Peyer's patch (tissue), 4 donors: ENCODE data around the gene ERAL1. TPM values are rescaled to one million over a fixed set of nuclear protein-coding genes. Genes with fewer than 3 reads are reported as not detected.

Experiments used
- DNase-seq, 3 donors: peaks; one replicate each; pipeline ENCODE4 v3.0.0-alpha.2; 2017 to 2019
- H3K27ac ChIP-seq, 4 donors: fragments of 200-600 bp; sonication (generic); one replicate each; pipeline ENCODE4 v1.5.1; 2016 to 2019
- H3K27me3 ChIP-seq, 2 donors: fragments of 200-600 bp; sonication (generic); one replicate each; pipeline ENCODE4 v1.5.1; 2019
- H3K36me3 ChIP-seq, 3 donors: fragments of 200-600 bp; sonication (generic); one replicate each; pipeline ENCODE4 v1.5.1; 2016 to 2019
- H3K4me1 ChIP-seq, 4 donors: fragments of 200-600 bp; sonication (generic); one replicate each; pipeline ENCODE4 v1.5.1; 2016 to 2019
- H3K4me3 ChIP-seq, 4 donors: fragments of 200-600 bp; sonication (generic); 1 replicate in 3 of 4; 2 replicates in 1 of 4; pipeline ENCODE4 v1.5.1; 2016 to 2019; ENCODE audit warnings: mild to moderate bottlenecking in 1 of 4
- H3K9me3 ChIP-seq, 4 donors: fragments of 200-600 bp; sonication (generic); one replicate each; pipeline ENCODE4 v1.5.1; 2016 to 2019; ENCODE audit warnings: mild to moderate bottlenecking in 1 of 4
- POLR2A ChIP-seq, 2 donors: fragments of 450-650 bp; IDR thresholded peaks; one replicate each; pipeline ENCODE4 v1.5.1; 2017; ENCODE audit warnings: antibody characterized with exemption in 2 of 2, mild to moderate bottlenecking in 2 of 2, moderate library complexity in 2 of 2
- total RNA-seq, 4 donors: library from RNA; depleted of rRNA; stranded (reverse); fragments of >200 nt; gene quantifications; one replicate each; pipeline ENCODE4 v1.1.0, GENCODE V29; 2016
- TF ChIP-seq, protein P1 (sequence below), 6 experiments: fragments of 450-650 bp in 4 of 6; fragments of 200-600 bp in 2 of 6; sonication (generic) in 1 of 6; IDR thresholded peaks; one replicate each; pipeline ENCODE4 v1.5.1; 2017 to 2019; ENCODE audit warnings: antibody characterized with exemption in 6 of 6, mild to moderate bottlenecking in 3 of 6, moderate library complexity in 1 of 6

Gene ERAL1
- total RNA-seq, 4 donors from 2014 or later: 43.8 to 118 (median 51.0) TPM

DNA sequence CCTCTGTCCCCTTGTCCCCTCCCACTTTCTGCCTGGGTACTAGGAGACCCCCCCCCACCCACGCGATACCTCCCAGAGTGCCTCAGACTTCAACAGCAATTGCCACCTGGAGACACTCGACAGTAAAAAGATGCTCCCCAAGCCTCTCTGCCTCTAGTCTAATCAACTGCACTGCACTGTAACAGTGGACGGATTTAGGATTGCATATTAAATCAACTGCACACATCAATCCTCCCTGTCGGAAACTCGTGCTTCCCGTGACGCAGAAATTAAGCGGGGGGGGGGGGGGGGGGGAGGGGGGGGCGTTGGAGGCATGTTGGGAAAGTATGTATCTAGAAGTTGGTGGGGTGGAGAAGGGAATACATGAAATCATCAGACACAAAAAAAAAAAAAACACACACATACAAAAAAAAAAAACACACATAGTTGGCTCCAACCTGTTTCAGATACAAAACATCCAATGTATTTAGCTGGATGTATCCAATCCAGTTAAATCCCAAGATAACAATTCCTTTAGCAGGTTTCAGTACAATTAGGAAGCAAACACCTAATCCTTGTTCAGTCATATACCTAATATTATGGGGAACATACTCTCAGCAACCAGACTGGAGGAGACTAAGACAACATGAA lies 42.0 kb upstream of the ERAL1 start:
- Histone ChIP-seq H3K36me3 (no peaks in the 10 kb centered on the region), H3K27me3 (no peaks in the 10 kb centered on the region), H3K4me3 (peak overlapping the region; percentile 67 to 84 (median 82)), H3K4me1 (peaks cover 0 to 20% (median 6%) of the 10 kb centered on the region in 4 donors), H3K27ac (peak overlapping the region; percentile 81 to 95 (median 88)), H3K9me3 (no peaks in the 10 kb centered on the region)
- no peak for DNase-seq
- TF ChIP-seq, protein P1, sequence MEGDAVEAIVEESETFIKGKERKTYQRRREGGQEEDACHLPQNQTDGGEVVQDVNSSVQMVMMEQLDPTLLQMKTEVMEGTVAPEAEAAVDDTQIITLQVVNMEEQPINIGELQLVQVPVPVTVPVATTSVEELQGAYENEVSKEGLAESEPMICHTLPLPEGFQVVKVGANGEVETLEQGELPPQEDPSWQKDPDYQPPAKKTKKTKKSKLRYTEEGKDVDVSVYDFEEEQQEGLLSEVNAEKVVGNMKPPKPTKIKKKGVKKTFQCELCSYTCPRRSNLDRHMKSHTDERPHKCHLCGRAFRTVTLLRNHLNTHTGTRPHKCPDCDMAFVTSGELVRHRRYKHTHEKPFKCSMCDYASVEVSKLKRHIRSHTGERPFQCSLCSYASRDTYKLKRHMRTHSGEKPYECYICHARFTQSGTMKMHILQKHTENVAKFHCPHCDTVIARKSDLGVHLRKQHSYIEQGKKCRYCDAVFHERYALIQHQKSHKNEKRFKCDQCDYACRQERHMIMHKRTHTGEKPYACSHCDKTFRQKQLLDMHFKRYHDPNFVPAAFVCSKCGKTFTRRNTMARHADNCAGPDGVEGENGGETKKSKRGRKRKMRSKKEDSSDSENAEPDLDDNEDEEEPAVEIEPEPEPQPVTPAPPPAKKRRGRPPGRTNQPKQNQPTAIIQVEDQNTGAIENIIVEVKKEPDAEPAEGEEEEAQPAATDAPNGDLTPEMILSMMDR (IDR thresholded peaks at IDR 0.05): no peak
- TF ChIP-seq POLR2A (IDR thresholded peaks at IDR 0.05): no peak

DNA sequence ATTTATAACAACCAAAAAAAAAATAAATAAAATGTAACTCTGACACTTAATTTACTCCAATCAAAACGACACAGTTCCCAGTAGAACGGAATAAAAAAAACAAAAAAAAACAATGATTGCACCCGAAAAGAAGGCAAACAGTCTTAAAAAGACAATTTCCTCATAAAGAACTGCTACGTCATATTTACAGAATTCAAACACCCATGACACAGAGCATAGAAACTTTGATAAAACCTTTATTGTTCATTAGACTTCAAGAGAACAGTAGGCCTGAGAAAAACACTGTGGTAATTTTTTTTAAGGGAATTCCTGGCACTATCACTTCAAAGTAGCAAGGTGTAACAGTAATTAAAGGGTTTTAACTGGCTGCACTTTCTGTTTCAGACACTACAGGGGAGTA lies 38.3 kb upstream of the ERAL1 start:
- no peak for DNase-seq
- Histone ChIP-seq H3K9me3 (no peaks in the 10 kb centered on the region), H3K27me3 (no peaks in the 10 kb centered on the region), H3K27ac (no peak overlapping the region), H3K36me3 (no peaks in the 10 kb centered on the region), H3K4me3 (no peak overlapping the region), H3K4me1 (peaks cover 0 to 2% (median 0%) of the 10 kb centered on the region in 4 donors)
- no peak for TF ChIP-seq POLR2A (IDR thresholded peaks at IDR 0.05)
- TF ChIP-seq, protein P1 (IDR thresholded peaks at IDR 0.05): no peak

DNA sequence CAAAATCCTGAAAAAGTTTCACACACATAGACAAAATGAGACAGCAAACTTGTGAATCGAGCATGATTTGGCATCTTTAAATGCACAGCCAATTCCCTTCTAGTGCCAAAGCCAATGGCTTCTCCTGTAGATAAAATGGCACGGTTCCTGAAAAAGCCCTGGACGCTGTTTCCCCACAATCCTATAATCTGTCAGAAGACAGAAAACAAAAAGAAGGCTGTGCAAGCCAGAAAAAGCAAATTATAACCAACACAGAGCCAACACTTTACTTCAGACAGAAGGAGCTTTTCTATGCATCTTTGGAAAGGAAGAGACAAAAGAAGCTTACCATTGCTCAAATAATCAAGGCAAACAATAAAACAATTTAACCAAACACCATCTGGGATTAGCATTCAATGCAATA lies 36.0 kb upstream of the ERAL1 start:
- no peaks in the 10 kb centered on the region for H3K4me1 ChIP-seq
- no peaks in the 10 kb centered on the region for H3K9me3 ChIP-seq
- no peaks in the 10 kb centered on the region for H3K36me3 ChIP-seq
- H3K27me3 ChIP-seq: no peaks in the 10 kb centered on the region
- TF ChIP-seq POLR2A (IDR thresholded peaks at IDR 0.05): no peak
- TF ChIP-seq, protein P1 (IDR thresholded peaks at IDR 0.05): no peak
- no peak overlapping the region for H3K4me3 ChIP-seq
- H3K27ac ChIP-seq: no peak overlapping the region
- DNase-seq: no peak

DNA sequence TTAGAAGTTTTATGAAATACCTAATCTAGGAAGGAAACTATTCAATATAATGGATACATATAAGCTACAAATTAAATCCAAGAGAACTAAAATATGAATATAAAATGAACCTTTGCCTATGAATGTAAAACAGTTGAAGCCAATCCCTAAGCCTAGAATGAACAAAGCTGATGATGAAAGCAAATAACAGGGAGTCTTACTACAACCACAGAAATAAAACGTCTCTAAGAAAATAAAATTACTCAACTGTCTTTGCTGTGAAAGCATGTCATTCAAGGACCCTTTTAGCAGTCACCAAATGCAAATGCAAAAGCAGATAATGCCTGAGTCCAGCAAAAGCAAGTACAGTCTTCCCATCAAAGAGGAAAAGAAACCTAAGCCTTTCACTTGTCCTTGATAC lies 35.2 kb upstream of the ERAL1 start:
- TF ChIP-seq POLR2A (IDR thresholded peaks at IDR 0.05): no peak
- TF ChIP-seq, protein P1 (IDR thresholded peaks at IDR 0.05): no peak
- Histone ChIP-seq H3K27me3 (no peaks in the 10 kb centered on the region), H3K4me3 (no peak overlapping the region), H3K4me1 (no peaks in the 10 kb centered on the region), H3K36me3 (no peaks in the 10 kb centered on the region), H3K27ac (no peak overlapping the region), H3K9me3 (no peaks in the 10 kb centered on the region)
- no peak for DNase-seq

DNA sequence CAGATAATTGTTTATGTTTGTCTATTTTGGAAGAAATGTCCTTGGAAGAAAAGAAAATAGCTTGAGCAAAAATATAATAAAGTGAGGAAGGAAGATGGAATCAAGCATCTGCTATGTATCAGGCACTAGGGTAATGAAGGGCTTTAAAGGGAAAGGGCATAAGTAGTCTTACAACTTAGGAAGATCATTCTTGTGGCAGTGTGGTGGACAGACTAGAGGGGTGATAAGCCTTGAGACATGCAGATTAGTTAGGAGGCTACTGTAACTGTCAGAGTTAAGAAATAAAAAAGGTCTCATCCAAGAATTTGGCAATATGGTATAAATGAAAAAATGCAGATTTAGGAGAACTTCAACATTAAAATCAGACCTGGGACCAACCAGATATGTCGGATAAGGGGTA lies 27.1 kb upstream of the ERAL1 start:
- no peaks in the 10 kb centered on the region for H3K9me3 ChIP-seq
- peaks cover 0 to 18% (median 0%) of the 10 kb centered on the region in 3 donors for H3K36me3 ChIP-seq
- TF ChIP-seq POLR2A (IDR thresholded peaks at IDR 0.05): no peak
- TF ChIP-seq, protein P1 (IDR thresholded peaks at IDR 0.05): no peak
- no peak overlapping the region for H3K4me3 ChIP-seq
- H3K27me3 ChIP-seq: no peaks in the 10 kb centered on the region
- no peaks in the 10 kb centered on the region for H3K4me1 ChIP-seq
- DNase-seq: no peak
- no peak overlapping the region for H3K27ac ChIP-seq
